Purkinje cell (primary cell): ENCODE data around the gene USP48. TPM values are rescaled to one million over a fixed set of nuclear protein-coding genes. Genes with fewer than 3 reads are reported as not detected.

Source experiments
- polyA plus RNA-seq: library from polyadenylated mRNA; unstranded; fragments of >200 nt; fragmentation: Nextera tagmentation; gene quantifications from 2 replicates; pipeline ENCODE4 v1.2.1, GENCODE V29; 2014

Gene USP48, protein sequence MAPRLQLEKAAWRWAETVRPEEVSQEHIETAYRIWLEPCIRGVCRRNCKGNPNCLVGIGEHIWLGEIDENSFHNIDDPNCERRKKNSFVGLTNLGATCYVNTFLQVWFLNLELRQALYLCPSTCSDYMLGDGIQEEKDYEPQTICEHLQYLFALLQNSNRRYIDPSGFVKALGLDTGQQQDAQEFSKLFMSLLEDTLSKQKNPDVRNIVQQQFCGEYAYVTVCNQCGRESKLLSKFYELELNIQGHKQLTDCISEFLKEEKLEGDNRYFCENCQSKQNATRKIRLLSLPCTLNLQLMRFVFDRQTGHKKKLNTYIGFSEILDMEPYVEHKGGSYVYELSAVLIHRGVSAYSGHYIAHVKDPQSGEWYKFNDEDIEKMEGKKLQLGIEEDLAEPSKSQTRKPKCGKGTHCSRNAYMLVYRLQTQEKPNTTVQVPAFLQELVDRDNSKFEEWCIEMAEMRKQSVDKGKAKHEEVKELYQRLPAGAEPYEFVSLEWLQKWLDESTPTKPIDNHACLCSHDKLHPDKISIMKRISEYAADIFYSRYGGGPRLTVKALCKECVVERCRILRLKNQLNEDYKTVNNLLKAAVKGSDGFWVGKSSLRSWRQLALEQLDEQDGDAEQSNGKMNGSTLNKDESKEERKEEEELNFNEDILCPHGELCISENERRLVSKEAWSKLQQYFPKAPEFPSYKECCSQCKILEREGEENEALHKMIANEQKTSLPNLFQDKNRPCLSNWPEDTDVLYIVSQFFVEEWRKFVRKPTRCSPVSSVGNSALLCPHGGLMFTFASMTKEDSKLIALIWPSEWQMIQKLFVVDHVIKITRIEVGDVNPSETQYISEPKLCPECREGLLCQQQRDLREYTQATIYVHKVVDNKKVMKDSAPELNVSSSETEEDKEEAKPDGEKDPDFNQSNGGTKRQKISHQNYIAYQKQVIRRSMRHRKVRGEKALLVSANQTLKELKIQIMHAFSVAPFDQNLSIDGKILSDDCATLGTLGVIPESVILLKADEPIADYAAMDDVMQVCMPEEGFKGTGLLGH
- 21.5 and 37.5 TPM in 2 replicates for polyA plus RNA-seq

GRCh38 chr1:21782868-21783678, at the start of gene USP48:
USP48 (minus strand) TSS chr1:21783149; CDS start chr1:21782957, 192 bp downstream.

DNA sequence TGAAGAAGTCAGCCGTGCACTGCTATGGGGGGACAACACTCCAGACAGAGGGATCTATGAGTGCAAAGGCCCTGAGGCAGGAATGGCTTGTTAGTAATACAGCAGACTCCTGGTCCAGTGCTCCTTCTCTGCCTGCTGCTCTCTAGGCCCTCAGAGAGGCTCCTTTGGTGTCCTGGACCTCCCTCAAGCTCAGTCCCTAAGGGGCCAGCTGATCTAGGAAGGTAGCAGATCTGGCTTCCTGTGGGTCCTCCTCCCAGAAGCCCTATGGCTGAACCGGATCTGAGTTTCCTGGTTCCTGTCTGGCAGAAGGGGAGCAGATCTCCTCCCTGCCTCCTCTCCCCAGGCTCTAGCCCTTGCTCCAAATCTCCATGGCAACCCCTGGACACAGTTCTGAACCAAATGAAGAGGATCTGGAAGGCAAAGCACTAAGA, 28.9 kb upstream of the USP48 start, which contains the start of gene LDLRAD2:
LDLRAD2 (plus strand) TSS at position 391 of the 431 bp plus-strand sequence. CDS start 187 bp downstream, outside the sequence.

GRCh38 chr1:21669258-21670058, 113.5 kb downstream of the USP48 start, which contains the start of gene RAP1GAP:
RAP1GAP (minus strand) TSS chr1:21669357; CDS start chr1:21620032, 49,325 bp downstream.

Other genes starting within 250 kb of the USP48 start
- gene RAP1GAP, start 113.8 kb downstream of the USP48 start, polyA plus RNA-seq, result 6.6 and 9.3 TPM in 2 replicates
- gene LDLRAD2, start 29.1 kb upstream of the USP48 start, polyA plus RNA-seq, result 0.27 TPM in 1 of 2 replicates, not detected in the other
- not detected in 2 replicates for gene HSPG2, start 154.2 kb upstream of the USP48 start, polyA plus RNA-seq
- gene CELA3B, start 193.9 kb upstream of the USP48 start, polyA plus RNA-seq, result not detected in 2 replicates
- not detected in 2 replicates for gene CELA3A, start 218.5 kb upstream of the USP48 start, polyA plus RNA-seq